Esophagus squamous epithelium (tissue), 5 donors: ENCODE data around the gene ACTG1. TPM values are rescaled to one million over a fixed set of nuclear protein-coding genes. Genes with fewer than 3 reads are reported as not detected.

ENCODE experiments used
- DNase-seq: peaks from one replicate; lab custom pipeline; 2025; lab: John Stamatoyannopoulos, UW
- H3K27ac ChIP-seq, 4 donors: fragments of 200-600 bp; sonication (generic); one replicate each; pipeline ENCODE4 v1.5.1; 2016 to 2019; ENCODE audit warnings: mild to moderate bottlenecking in 1 of 4
- H3K27me3 ChIP-seq, 4 donors: fragments of 200-600 bp; sonication (generic); 1 replicate in 3 of 4; 2 replicates in 1 of 4; pipeline versions ENCODE4 v1.5.1 to v1.6.0; 2017 to 2021; ENCODE audit warnings: antibody characterized with exemption in 1 of 4
- H3K36me3 ChIP-seq, 3 donors: fragments of 200-600 bp; sonication (generic); one replicate each; pipeline ENCODE4 v1.5.1; 2016 to 2019
- H3K4me1 ChIP-seq, 3 donors: fragments of 200-600 bp; sonication (generic); one replicate each; pipeline ENCODE4 v1.5.1; 2017 to 2019
- H3K4me3 ChIP-seq, 4 donors: fragments of 200-600 bp; sonication (generic); 1 replicate in 3 of 4; 2 replicates in 1 of 4; pipeline ENCODE4 v1.5.1; 2016 to 2019; ENCODE audit warnings: mild to moderate bottlenecking in 2 of 4, moderate library complexity in 1 of 4
- H3K9me3 ChIP-seq, 3 donors: fragments of 200-600 bp; sonication (generic); one replicate each; pipeline ENCODE4 v1.5.1; 2016 to 2019
- CTCF ChIP-seq, 6 experiments: fragments of 450-650 bp in 4 of 6; fragments of 200-600 bp in 2 of 6; sonication (generic) in 2 of 6; IDR thresholded peaks; one replicate each; pipeline ENCODE4 v1.5.1; 2016 to 2019; ENCODE audit warnings: antibody characterized with exemption in 6 of 6, mild to moderate bottlenecking in 4 of 6, moderate library complexity in 4 of 6
- POLR2A ChIP-seq, 4 donors: fragments of 450-650 bp; IDR thresholded peaks; one replicate each; pipeline ENCODE4 v1.6.1; 2017; ENCODE audit warnings: antibody characterized with exemption in 4 of 4, mild to moderate bottlenecking in 4 of 4, moderate library complexity in 3 of 4
- WGBS, 2 donors: methylation state at CpG; one replicate each; pipeline ENCODE4 v1.1.5; 2018; 5-methylcytosine and 5-hydroxymethylcytosine counted together
- intact Hi-C: fragments of 100-400 bp; cut with DNase I; formaldehyde crosslinking; loops from one replicate; pipeline ENCODE4 v1.15.0; 2022
- total RNA-seq, 4 donors: library from RNA; depleted of rRNA; stranded (reverse); fragments of >200 nt; gene quantifications; one replicate each; pipeline ENCODE4 v1.1.0, GENCODE V29; 2016
- donor health status: DM: yes; HTN: yes; CAD: no.

The ACTG1 gene
- total RNA-seq, 4 donors from 2014 or later: 3,349 to 6,664 (median 4,433) TPM

- H3K27ac ChIP-seq: no peak overlapping the region
- H3K4me3 ChIP-seq: no peak overlapping the region
- 52 to 63% methylated on average over 3 to 7 of the region's 14 CpGs for WGBS, 2 donors
- intact Hi-C loops: loop anchor here (10.0 kb wide), 1 partner anchor 195 kb away; the partner anchor contains the start of gene SLC38A10
- H3K27me3 ChIP-seq: peaks cover 0 to 34% (median 0%) of the 10 kb centered on the region in 4 donors
- no peaks in the 10 kb centered on the region for H3K36me3 ChIP-seq
- DNase-seq: no peak
- TF ChIP-seq CTCF (IDR thresholded peaks at IDR 0.05) (no peak), POLR2A (IDR thresholded peaks at IDR 0.05) (no peak)
- H3K9me3 ChIP-seq: no peaks in the 10 kb centered on the region
- H3K4me1 ChIP-seq: peaks cover 8 to 24% (median 11%) of the 10 kb centered on the region in 3 donors
Observed at GRCh38 chr17:81489998-81490992, 22.3 kb downstream of the ACTG1 start.

- Histone ChIP-seq H3K4me1 (peaks cover 14 to 31% (median 15%) of the 10 kb centered on the region in 3 donors), H3K27ac (no peak overlapping the region), H3K36me3 (no peaks in the 10 kb centered on the region), H3K9me3 (no peaks in the 10 kb centered on the region), H3K4me3 (no peak overlapping the region), H3K27me3 (peaks cover 0 to 26% (median 0%) of the 10 kb centered on the region in 4 donors)
- 71 to 72% methylated on average over 9 to 18 of the region's 27 CpGs for WGBS, 2 donors
- intact Hi-C loops: loop anchor here (10.0 kb wide), 1 partner anchor 195 kb away; the partner anchor contains the start of gene SLC38A10
- no peak for TF ChIP-seq CTCF (IDR thresholded peaks at IDR 0.05)
- no peak for TF ChIP-seq POLR2A (IDR thresholded peaks at IDR 0.05)
- DNase-seq: no peak
Observed at GRCh38 chr17:81489012-81489997, 23.3 kb downstream of the ACTG1 start.

GRCh38 chr17:81488276-81488860, 24.2 kb downstream of the ACTG1 start:
- Histone ChIP-seq H3K27me3 (peaks cover 0 to 33% (median 0%) of the 10 kb centered on the region in 4 donors), H3K4me1 (peaks cover 22 to 41% (median 23%) of the 10 kb centered on the region in 3 donors), H3K27ac (peak overlapping the region; percentile 65 to 86 (median 74)), H3K4me3 (peak overlapping the region; percentile 42 to 73 (median 56)), H3K36me3 (no peaks in the 10 kb centered on the region), H3K9me3 (no peaks in the 10 kb centered on the region)
- intact Hi-C loops: loop anchor here (10.0 kb wide), 1 partner anchor 194 kb away; the partner anchor contains the start of gene SLC38A10
- TF ChIP-seq POLR2A (IDR thresholded peaks at IDR 0.05) (no peak), CTCF (IDR thresholded peaks at IDR 0.05) (no peak)
- DNase-seq: no peak
- no CpG with 5 or more reads among the region's 52 CpGs for WGBS, 2 donors

DNA sequence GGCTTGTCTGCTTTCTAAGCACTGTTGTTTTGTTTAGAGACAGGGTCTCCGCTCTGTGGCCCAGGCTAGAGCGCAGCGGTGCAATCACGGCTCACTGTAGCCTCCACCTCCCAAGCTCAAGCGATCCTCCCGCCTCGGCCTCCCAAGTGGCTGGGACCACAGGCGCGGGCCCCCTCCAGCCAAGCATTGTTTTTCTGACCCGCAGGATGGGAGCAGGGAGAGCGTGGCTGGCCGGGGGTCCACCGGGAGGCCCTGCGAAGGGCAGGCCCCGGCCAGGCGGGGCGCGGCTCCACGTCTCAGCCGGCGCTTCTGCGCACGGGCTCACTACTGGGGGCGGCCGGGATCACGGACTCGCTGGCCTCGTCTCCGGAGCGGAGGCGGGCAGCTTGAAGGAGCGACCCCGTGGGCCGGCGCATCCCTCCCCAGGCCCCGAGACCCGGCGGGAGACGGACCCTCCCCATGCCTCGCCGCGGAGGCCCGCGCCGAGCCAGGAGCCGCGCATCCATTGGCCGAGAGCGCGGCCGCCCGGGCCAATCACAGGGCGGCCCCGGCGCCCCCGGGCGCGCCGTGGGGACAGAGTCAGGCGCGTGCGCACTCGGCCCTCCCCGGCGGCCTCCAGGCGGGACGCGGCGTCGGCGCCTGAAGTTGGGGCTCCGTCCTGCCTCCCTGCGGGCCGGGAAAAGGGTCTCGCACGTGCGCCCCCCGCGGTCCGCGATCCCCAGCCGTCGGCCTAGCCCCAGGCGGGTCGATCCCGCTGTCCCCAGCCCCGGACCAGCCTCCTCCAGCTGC, 24.9 kb downstream of the ACTG1 start:
- peak overlapping the region; percentile 65 to 86 (median 74) for H3K27ac ChIP-seq
- no peaks in the 10 kb centered on the region for H3K36me3 ChIP-seq
- intact Hi-C loops: loop anchor here (10.0 kb wide), 1 partner anchor 193 kb away; the partner anchor contains the start of gene SLC38A10
- no peak for DNase-seq
- H3K4me3 ChIP-seq: peak overlapping the region; percentile 42 to 73 (median 56)
- WGBS, 2 donors: 0 to 80% methylated on average over 1 to 2 of the region's 87 CpGs
- peaks cover 29 to 48% (median 30%) of the 10 kb centered on the region in 3 donors for H3K4me1 ChIP-seq
- H3K27me3 ChIP-seq: peaks cover 0 to 35% (median 0%) of the 10 kb centered on the region in 4 donors
- no peaks in the 10 kb centered on the region for H3K9me3 ChIP-seq
- no peak for TF ChIP-seq CTCF (IDR thresholded peaks at IDR 0.05)
- peak in 2 of 4 donors; percentile 56 to 81 for TF ChIP-seq POLR2A (IDR thresholded peaks at IDR 0.05)
